CD4-positive, alpha-beta T cell (primary cell): ENCODE data around the gene CTIF. TPM values are rescaled to one million over a fixed set of nuclear protein-coding genes. Genes with fewer than 3 reads are reported as not detected.

Experiments used
- ATAC-seq: fragments of 200-7000 bp; cut with Tn5 transposase; one replicate; pipeline ENCODE4 v1.10.0; 2022; ENCODE audit warnings: mild to moderate bottlenecking; ENCODE audit not compliant: poor library complexity
- CTCF ChIA-PET: fragments of 350-600 bp; sonication (Branson Sonifier 250); formaldehyde crosslinking; loops from one replicate; lab custom pipeline; 2021; ENCODE audit warnings: antibody characterized with exemption, inconsistent platforms; lab: Charles Lee
- POLR2A ChIA-PET: fragments of 350-600 bp; sonication (Branson Sonifier 250); formaldehyde crosslinking; loops from one replicate; lab custom pipeline; 2021; ENCODE audit warnings: antibody characterized with exemption, inconsistent platforms; lab: Charles Lee
- DNase-seq, 14 experiments: peaks; one replicate each; pipeline ENCODE4 v3.0.0-alpha.2; 2013 to 2020; ENCODE audit warnings: mixed read lengths in 2 of 14
- H3K27ac ChIP-seq, 2 donors: one replicate each; pipeline versions ENCODE4 v1.5.1 to v1.7.0; 2013; ENCODE audit warnings: low read length in 2 of 2, low read depth in 1 of 2, mild to moderate bottlenecking in 1 of 2
- H3K27me3 ChIP-seq, 2 experiments: 1 replicate in 1 of 2; 2 replicates in 1 of 2; pipeline versions ENCODE4 v1.6.1 to v1.7.0; 2013; ENCODE audit warnings: low read length in 2 of 2, control low read depth in 1 of 2, mild to moderate bottlenecking in 1 of 2, moderate library complexity in 1 of 2; ENCODE audit not compliant: insufficient read depth in 2 of 2, control insufficient read depth in 1 of 2
- H3K36me3 ChIP-seq: one replicate; pipeline ENCODE4 v1.6.1; 2013; ENCODE audit warnings: low read length, control low read depth; ENCODE audit not compliant: insufficient read depth
- H3K4me1 ChIP-seq: one replicate; pipeline ENCODE4 v1.6.1; 2013; ENCODE audit warnings: low read length, control low read depth; ENCODE audit not compliant: insufficient read depth
- H3K4me3 ChIP-seq: one replicate; pipeline ENCODE4 v1.5.1; 2013; ENCODE audit warnings: mild to moderate bottlenecking, low read length, moderate library complexity
- H3K9me3 ChIP-seq, 2 experiments: 1 replicate in 1 of 2; 2 replicates in 1 of 2; pipeline versions ENCODE4 v1.6.1 to v1.7.0; 2013; ENCODE audit warnings: low read length in 2 of 2, mild to moderate bottlenecking in 2 of 2, control low read depth in 1 of 2, moderate library complexity in 1 of 2; ENCODE audit not compliant: control insufficient read depth in 1 of 2, insufficient read depth in 1 of 2
- H3K27ac Mint-ChIP-seq: one replicate; pipeline ENCODE4 v1.8.0; 2020; ENCODE audit warnings: mixed read lengths
- H3K27me3 Mint-ChIP-seq: one replicate; pipeline ENCODE4 v1.8.0; 2021; ENCODE audit warnings: mixed read lengths
- H3K36me3 Mint-ChIP-seq: one replicate; pipeline ENCODE4 v1.8.0; 2021; ENCODE audit warnings: low read depth, mixed read lengths
- H3K4me1 Mint-ChIP-seq: one replicate; pipeline ENCODE4 v1.8.0; 2021; ENCODE audit warnings: low read depth, mixed read lengths
- H3K4me3 Mint-ChIP-seq: one replicate; pipeline ENCODE4 v1.8.0; 2020; ENCODE audit warnings: mild to moderate bottlenecking, mixed read lengths
- H3K9me3 Mint-ChIP-seq: one replicate; pipeline ENCODE4 v1.8.0; 2020; ENCODE audit warnings: mixed read lengths
- CTCF ChIP-seq: fragments of 200-600 bp; IDR thresholded peaks from one replicate; pipeline ENCODE4 v1.8.0; 2022; ENCODE audit warnings: antibody characterized with exemption, mild to moderate bottlenecking
- intact Hi-C, 2 experiments: fragments of 100-400 bp; cut with DNase I in 1 of 2; cut with micrococcal nuclease in 1 of 2; formaldehyde crosslinking; loops; one replicate each; pipeline versions ENCODE4 v1.15.1 to v1.9.0; 2023 to 2025; cut with DNase I, micrococcal nuclease
- total RNA-seq, 174 experiments: library from RNA in 2 of 174; stranded (reverse) in 2 of 174; gene quantifications; one replicate each; pipeline ENCODE4 v1.2.3 and lab custom pipeline; 2021 to 2026

Gene CTIF
- total RNA-seq, 2 experiments from 2014 or later: 1.1 to 2.9 TPM

- H3K4me1 Mint-ChIP-seq: no peaks in the 10 kb centered on the region
- Histone ChIP-seq H3K4me1 (no peaks in the 10 kb centered on the region), H3K27me3 (no peaks in the 10 kb centered on the region), H3K27ac (no peak overlapping the region), H3K36me3 (no peaks in the 10 kb centered on the region), H3K4me3 (no peak overlapping the region), H3K9me3 (no peaks in the 10 kb centered on the region)
- H3K27me3 Mint-ChIP-seq: no peaks in the 10 kb centered on the region
- no peaks in the 10 kb centered on the region for H3K9me3 Mint-ChIP-seq
- H3K4me3 Mint-ChIP-seq: no peak overlapping the region
- ChIA-PET POLR2A (no interaction called here), CTCF (no interaction called here)
- TF ChIP-seq CTCF: no peak
- intact Hi-C loops: no loop called here
- no peak for DNase-seq
- no peak overlapping the region for H3K27ac Mint-ChIP-seq
- ATAC-seq: no peak
- H3K36me3 Mint-ChIP-seq: no peaks in the 10 kb centered on the region
Measured at GRCh38 chr18:48552130-48552529, 13.3 kb downstream of the CTIF start.

GRCh38 chr18:48553236-48553635, 14.4 kb downstream of the CTIF start:
- Mint-ChIP-seq H3K9me3 (no peaks in the 10 kb centered on the region), H3K27me3 (no peaks in the 10 kb centered on the region), H3K27ac (no peak overlapping the region), H3K36me3 (no peaks in the 10 kb centered on the region), H3K4me1 (no peaks in the 10 kb centered on the region), H3K4me3 (no peak overlapping the region)
- DNase-seq (no peak), ATAC-seq (no peak)
- Histone ChIP-seq H3K27me3 (no peaks in the 10 kb centered on the region), H3K9me3 (no peaks in the 10 kb centered on the region), H3K27ac (no peak overlapping the region), H3K4me3 (no peak overlapping the region), H3K4me1 (no peaks in the 10 kb centered on the region), H3K36me3 (no peaks in the 10 kb centered on the region)
- intact Hi-C loops: no loop called here
- CTCF ChIA-PET: no interaction called here
- POLR2A ChIA-PET: no interaction called here
- no peak for TF ChIP-seq CTCF

- TF ChIP-seq CTCF: no peak
- POLR2A ChIA-PET: no interaction called here
- H3K4me1 Mint-ChIP-seq: no peaks in the 10 kb centered on the region
- CTCF ChIA-PET: no interaction called here
- no peak overlapping the region for H3K4me3 Mint-ChIP-seq
- intact Hi-C loops: no loop called here
- H3K9me3 Mint-ChIP-seq: no peaks in the 10 kb centered on the region
- H3K9me3 ChIP-seq: no peaks in the 10 kb centered on the region
- no peak overlapping the region for H3K27ac ChIP-seq
- H3K36me3 Mint-ChIP-seq: no peaks in the 10 kb centered on the region
- no peaks in the 10 kb centered on the region for H3K27me3 Mint-ChIP-seq
- H3K27ac Mint-ChIP-seq: no peak overlapping the region
- ATAC-seq (no peak), DNase-seq (no peak)
- H3K36me3 ChIP-seq: no peaks in the 10 kb centered on the region
- no peak overlapping the region for H3K4me3 ChIP-seq
- H3K4me1 ChIP-seq: no peaks in the 10 kb centered on the region
- no peaks in the 10 kb centered on the region for H3K27me3 ChIP-seq
Measured at GRCh38 chr18:48554610-48555400, 16.0 kb downstream of the CTIF start.
